Inferior parietal cortex (tissue), 1 donor: ENCODE results near the gene CYTH2.
"Not testable (repeated sequence)": the region's sequence is repeated elsewhere in the genome, so short reads cannot be mapped to it uniquely, and the experiment has no call there.

Source experiments
- DNase-seq: peaks from one replicate; pipeline ENCODE4 v3.0.0-alpha.2; 2016; ENCODE audit errors: extremely low spot score

Gene CYTH2

DNA sequence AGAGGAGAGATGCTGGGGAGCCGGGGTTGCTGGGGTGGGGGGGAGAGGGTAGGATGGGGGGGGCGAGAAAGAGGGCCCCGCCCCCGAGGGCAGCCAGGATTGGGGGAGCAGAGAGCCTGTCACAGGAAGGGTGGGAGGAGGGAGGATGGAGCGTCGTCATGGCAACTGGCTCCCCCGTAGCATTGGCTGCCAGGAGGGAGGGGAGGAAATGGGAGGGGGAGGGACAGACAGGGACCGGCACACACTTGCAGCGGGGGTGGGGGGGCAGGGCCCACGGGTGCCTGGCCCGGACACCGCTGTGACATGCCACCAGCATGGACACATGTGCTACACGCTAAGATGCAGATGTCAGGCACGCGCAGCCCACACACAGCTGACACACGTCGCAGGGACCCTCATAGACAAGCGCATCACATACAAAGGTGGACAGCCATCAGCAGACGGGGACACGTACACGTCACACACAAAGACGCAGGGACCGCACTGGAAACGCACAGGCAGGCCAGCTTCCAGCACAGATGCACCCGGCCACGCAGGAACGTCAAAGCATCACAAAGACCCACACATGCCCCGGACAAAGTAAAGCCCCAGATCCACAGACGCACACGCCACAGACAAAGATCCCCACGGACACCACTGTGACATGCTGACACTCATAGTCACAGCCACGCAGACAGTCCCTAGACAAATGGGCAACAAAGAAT lies 42.8 kb downstream of the CYTH2 start, which contains the start of gene LMTK3:
Gene LMTK3, minus strand, starts transcription at position 36 of the 704 bp plus-strand sequence. CDS start 259 bp downstream, outside the sequence.
- peak; percentile 91 for DNase-seq

DNA sequence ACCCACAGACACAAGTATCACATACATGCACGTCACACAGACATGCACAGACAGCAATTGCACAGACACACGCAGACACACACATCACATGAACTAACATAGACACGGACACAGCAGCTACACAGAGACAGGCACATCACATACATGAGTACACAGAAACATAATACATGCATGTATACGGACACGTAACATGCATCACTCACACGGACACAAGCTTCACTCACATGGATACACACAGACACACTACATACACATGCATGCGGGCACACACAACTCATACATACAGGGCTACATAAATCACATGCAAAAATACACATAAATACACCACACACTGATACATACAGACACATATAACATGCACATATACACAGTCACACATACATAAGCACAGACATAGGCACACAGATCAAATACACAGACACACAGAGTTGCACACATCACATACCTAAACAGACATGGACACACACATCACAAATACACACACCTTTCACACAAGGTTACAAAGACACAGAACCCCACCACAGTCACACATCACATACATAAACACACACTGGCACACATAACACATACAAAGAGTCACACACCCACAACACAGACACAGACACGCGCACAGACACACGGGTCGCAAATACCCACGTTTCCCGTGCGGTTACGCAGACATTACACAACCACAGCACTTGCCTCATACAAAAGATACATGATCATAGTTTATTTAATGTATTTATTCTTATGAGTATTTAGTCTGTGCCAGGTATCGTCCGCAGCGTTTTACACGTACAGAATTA lies 43.5 kb downstream of the CYTH2 start:
- DNase-seq = no peak

DNA sequence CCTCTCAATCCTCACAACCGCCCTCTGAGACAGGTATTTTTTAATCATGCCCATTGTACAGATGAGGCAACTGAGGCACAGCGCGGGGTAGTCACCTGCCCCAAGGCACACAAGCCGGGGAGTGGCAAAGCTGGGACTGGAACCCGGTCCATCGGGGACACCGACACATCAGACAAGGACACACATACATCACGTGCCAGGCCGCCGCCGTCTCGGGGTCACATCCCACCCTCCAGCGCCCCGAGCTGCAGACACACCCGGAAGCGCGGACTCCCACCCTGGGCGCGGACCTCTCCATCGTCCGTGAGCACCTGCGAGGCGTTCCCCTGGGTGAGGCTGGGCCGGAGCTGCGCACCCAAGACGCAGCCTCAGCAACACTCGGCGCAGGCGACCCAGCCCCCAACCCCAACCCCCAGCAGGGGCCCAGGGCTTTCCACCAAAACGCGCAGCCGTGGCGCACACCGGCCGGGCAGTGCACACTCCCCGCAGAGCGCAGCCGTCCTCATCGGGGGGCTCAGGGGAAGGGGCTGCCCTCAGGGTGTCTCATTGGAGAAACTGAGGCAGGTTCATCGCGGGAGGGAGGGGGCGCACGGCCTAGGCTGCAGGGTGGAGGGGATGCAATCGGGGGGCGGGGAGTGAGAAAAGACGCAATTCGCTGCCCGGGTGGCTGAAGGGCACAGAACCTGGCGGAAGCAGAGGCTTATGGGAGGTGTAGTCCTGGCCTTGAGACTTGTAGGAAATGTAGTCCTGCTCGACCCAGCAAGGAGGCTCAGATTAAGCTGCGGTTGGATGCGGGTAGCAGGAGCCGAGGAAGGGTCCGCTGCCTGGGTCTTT lies 44.3 kb downstream of the CYTH2 start:
- peak; percentile 84 for DNase-seq

DNA sequence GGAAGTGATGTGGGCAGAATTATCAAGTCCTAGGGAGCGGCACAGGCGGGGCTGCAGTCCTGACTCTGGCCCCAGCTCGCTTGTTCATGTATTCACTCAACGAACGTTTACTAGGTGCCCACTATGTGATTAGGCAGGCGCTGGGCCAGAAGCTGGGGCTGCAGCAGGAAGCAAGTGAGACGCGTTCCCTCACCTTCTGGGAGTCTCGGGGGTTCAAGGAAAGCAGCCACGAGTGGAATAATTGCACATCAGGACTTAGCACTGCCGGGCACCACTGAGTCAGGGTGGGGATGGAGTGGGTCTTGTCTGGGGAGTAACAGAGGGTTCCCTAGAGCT lies 44.9 kb downstream of the CYTH2 start:
- no peak for DNase-seq

DNA sequence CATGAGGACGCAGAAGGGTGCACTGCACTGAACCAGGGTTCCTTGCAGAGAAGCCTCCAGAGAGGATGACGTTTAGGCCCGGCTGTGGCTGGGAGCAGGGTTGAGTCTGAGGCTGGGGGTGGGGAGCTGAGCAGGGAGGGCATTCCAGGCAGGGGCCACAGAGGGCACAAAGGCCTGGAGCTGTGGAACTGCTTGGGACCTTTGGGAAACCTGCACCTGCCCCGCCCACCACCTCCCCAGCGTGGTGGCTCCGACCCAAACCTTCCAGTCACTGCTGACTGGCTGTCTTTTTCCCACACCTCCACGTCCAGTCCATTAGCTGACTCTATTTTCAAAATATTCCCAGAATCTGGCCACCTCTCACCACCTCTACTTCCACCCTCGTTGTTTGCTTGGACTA lies 47.4 kb downstream of the CYTH2 start:
- DNase-seq = no peak

DNA sequence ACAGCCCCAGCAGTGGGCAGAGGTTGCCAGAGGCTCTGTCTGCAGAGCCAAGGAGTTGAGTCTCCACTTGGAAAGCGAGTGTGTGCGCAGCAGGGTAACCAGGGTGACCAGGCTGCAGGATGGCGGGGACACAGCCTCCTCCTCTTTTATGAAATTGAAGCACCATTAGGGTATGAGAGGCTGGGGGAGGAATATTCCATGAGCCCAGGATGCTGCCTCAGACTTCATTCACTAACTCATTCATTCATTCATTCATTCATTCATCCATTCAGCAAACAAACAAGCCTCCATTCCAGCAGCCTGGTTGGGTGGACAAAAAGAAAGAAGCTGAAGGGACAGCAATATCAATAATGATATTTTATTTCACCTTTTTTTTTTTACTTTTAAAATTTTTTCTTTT lies 49.0 kb downstream of the CYTH2 start:
- DNase-seq = no peak

DNA sequence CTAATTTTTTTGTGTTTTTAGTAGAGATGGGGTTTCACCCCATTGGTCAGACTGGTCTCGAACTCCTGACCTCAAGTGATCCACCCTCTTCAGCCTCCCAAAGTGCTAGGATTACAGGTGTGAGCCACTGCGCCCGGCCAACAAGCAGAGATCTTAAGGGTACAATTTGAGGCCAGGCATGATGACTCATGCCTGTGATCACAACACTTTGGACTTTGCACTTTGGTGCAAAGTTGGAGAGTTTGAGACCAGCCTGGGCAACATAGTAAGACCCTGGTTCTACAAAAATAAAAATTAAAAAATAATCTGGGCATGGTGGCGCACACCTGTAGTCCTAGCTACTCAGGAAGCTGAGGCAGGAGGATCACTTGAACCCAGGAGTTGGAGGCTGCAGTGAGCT lies 50.3 kb downstream of the CYTH2 start:
- not testable (repeated sequence) for DNase-seq

DNA sequence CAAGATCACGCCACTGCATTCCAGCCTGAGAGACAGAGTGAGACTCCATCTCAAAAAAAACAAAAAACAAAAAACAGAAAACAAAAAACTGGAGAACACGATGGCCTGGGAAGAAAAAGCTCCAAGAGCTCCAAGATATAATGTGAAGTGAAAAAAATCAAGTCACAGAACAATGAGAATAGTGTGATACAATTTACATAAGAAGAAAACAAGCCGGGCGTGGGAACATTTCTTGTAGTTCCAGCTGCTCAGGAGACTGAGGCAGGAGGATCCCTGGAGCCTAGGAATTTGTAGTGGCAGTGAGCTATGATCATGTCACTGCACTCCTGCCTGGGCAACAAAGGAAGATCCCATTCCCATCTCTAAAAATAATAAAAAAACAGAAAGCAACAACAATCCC lies 51.0 kb downstream of the CYTH2 start:
- no peak for DNase-seq

DNA sequence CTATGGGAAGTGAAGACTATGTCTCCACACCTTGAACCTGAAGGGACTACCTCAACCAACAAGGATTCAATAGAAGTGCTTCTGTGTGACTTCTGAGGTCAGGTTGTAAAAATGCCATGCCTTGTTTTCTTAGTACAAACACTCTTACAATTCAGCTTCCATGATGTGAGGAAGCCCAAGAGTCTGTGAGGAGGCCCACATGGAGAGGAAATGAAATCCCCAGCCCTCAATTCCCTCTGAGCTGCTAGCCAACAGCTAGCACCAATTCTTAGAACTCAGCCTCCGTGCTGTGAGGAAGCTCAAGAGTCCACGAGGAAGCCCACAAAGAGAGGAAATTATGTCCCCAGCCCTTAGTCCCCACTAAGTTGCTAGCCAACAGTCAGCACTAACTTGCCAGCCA lies 55.1 kb downstream of the CYTH2 start:
- no peak for DNase-seq

DNA sequence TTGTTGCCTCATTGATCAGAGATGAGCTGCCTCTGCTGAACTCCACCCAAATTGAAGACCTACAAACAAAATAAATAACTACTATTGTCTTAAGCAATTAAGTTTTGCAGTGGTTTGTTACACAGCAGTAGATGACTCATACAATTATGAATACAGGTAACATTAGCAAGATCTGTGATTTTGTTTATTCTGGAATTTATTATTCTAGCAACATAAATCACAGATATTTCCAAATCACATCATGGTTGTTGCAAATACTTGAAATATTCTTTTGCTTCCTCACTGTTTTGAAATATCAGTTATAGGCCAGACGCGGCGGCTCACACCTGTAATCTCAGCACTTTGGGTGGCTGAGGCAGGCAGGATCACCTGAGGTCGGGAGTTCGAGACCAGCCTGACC lies 55.6 kb downstream of the CYTH2 start:
- no peak for DNase-seq

DNA sequence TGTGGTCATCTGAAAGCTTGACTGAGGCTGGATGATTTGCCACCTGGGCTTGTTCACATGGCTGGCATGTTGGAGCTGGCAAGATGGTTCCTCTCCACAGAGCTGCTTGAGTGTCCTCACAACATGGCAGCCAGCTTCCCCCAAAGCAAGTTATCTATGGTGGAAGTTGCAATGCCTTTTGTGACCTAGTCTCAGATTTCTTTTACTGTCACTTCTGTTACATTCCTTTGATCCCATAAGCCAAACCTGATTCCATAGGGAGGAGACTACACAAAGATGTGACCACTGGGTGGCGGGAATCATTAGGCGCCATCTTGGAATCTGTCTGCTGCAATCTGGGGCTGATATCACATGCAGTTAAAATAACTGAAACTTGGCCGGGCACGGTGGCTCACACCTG lies 60.0 kb downstream of the CYTH2 start:
- no peak for DNase-seq

DNA sequence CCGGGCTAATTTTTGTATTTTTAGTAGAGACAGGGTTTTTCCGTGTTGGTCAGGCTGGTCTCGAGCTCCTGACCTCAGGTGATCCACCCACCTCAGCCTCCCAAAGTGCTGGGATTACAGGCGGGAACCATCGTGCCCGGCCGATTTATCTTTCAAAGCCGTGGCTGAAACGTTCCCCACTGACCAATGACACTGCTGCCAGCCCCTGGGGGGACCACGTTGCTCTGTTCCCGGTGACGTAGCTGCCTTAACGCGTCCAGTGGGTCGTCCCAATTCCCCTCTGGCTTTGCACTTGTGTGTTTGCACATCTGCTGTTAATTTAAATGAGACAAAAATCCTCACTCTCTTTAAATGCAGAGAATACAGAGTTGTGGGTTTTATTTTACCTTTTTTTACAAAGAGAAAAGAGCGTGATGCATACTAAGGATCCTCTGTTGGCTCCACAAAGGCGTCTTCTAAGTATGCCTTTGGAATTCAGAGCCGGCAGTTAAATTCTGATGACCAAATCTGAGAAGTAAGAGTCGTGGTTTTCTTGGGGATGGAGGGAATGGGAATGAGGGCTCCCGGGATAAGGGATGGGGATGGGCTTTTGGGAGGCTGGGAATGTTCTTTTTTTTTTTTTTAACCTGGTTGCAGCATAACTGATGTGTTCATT lies 61.0 kb downstream of the CYTH2 start:
- no peak for DNase-seq

DNA sequence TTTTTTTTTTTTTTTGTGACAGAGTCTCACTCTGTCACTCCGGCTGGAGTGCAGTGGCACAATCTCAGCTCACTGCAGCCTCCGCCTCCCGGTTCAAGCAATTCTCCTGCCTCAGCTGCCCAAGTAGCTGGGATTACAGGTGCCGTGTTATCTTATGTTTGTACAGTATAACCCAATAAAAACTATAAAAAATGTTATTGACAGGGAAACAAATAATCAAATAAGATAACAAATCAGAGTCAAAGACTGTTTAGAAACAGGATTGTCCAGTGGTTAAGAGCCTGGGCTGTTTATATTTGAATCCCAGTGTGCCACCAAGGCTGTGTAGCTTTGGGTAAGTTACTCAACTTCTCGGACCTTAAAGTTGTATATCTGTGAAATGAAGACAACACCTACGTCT lies 61.6 kb downstream of the CYTH2 start:
- no peak for DNase-seq
